ENCODE data around the gene EML4. TPM values are rescaled to one million over a fixed set of nuclear protein-coding genes. Genes with fewer than 3 reads are reported as not detected.

Gene EML4
- total and polyA plus RNA-seq, 2 of the 13 experiments (the other 11 are each of a cell fraction or from before 2014, with no cell fraction given) = 243 to 476 TPM

DNA sequence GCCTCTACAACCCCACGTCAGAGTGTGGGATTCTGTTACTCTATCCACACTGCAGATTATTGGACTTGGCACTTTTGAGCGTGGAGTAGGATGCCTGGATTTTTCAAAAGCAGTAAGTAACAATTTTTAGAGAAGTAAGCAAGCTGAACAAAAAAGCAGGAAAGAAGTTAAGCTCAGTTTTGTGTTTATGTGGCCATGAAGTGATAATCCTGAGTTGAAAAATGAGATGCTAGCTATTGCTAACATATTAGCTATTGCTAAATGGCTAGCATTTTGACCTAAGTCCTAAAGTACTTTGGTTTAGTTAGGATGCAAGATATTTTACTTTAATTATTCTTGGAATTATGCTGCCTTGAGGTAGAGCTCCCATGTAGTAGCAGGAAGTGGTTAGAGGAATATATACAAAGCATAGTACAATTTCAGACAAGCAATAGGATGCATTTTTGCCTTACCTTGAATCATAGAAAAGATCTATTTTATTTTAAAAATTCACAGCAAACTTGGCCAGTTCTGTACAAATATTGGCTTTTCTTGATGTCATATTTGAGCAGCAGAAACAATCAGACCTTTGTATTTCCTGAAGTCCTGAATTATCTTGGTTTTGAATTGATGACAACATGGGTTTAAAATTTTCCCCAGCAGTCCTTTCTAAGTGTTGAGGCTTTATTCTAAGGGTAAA lies 117.3 kb downstream of the EML4 start (continued):
- TF ChIP-seq, protein P1, sequence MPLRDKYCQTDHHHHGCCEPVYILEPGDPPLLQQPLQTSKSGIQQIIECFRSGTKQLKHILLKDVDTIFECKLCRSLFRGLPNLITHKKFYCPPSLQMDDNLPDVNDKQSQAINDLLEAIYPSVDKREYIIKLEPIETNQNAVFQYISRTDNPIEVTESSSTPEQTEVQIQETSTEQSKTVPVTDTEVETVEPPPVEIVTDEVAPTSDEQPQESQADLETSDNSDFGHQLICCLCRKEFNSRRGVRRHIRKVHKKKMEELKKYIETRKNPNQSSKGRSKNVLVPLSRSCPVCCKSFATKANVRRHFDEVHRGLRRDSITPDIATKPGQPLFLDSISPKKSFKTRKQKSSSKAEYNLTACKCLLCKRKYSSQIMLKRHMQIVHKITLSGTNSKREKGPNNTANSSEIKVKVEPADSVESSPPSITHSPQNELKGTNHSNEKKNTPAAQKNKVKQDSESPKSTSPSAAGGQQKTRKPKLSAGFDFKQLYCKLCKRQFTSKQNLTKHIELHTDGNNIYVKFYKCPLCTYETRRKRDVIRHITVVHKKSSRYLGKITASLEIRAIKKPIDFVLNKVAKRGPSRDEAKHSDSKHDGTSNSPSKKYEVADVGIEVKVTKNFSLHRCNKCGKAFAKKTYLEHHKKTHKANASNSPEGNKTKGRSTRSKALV (CRISPR knock-in tag; IDR thresholded peaks at IDR 0.05) = no peak
- TF ChIP-seq ZNF230 (CRISPR knock-in tag; IDR thresholded peaks at IDR 0.05) (no peak), RBAK (CRISPR knock-in tag; IDR thresholded peaks at IDR 0.05) (no peak), FOXA1 (IDR thresholded peaks at IDR 0.05) (no peak), FOXA1 (CRISPR knock-in tag; IDR thresholded peaks at IDR 0.05) (0 out of 2 replicates have a peak, but pooled peaks have one; percentile 12), ZNF124 (CRISPR knock-in tag; IDR thresholded peaks at IDR 0.05) (peak; percentile 37; the same call in 1 of the 2 replicates), KLF13 (CRISPR knock-in tag; IDR thresholded peaks at IDR 0.05) (no peak), ZNF382 (CRISPR knock-in tag; IDR thresholded peaks at IDR 0.05; ENCODE audit: borderline replicate concordance) (no peak), MBD4 (IDR thresholded peaks at IDR 0.05; ENCODE audit: borderline replicate concordance, low read length) (0 out of 2 replicates have a peak, but pooled peaks have one; percentile 18), MLLT10 (CRISPR knock-in tag; IDR thresholded peaks at IDR 0.05) (no peak), RAD51 (IDR thresholded peaks at IDR 0.05; ENCODE audit: borderline replicate concordance) (no peak), FOXA3 (CRISPR knock-in tag; IDR thresholded peaks at IDR 0.05) (peak; percentile 36; the same call in 1 of the 2 replicates), ZNF879 (CRISPR knock-in tag; IDR thresholded peaks at IDR 0.05) (no peak), SOX6 (IDR thresholded peaks at IDR 0.05) (no peak), SOX6 (CRISPR knock-in tag; IDR thresholded peaks at IDR 0.05) (no peak; the same call in 1 of the 2 replicates), ZMYM2 (CRISPR knock-in tag; IDR thresholded peaks at IDR 0.05) (no peak), KLF11 (CRISPR knock-in tag; IDR thresholded peaks at IDR 0.05) (0 out of 2 replicates have a peak, but pooled peaks have one; percentile 28)
- TF ChIP-seq, protein P2, sequence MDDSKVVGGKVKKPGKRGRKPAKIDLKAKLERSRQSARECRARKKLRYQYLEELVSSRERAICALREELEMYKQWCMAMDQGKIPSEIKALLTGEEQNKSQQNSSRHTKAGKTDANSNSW (CRISPR knock-in tag; IDR thresholded peaks at IDR 0.05; ENCODE audit: borderline replicate concordance) = no peak
- TF ChIP-seq, protein P3, sequence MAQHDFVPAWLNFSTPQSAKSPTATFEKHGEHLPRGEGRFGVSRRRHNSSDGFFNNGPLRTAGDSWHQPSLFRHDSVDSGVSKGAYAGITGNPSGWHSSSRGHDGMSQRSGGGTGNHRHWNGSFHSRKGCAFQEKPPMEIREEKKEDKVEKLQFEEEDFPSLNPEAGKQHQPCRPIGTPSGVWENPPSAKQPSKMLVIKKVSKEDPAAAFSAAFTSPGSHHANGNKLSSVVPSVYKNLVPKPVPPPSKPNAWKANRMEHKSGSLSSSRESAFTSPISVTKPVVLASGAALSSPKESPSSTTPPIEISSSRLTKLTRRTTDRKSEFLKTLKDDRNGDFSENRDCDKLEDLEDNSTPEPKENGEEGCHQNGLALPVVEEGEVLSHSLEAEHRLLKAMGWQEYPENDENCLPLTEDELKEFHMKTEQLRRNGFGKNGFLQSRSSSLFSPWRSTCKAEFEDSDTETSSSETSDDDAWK (CRISPR knock-in tag; IDR thresholded peaks at IDR 0.05) = no peak
- TF ChIP-seq, protein P4, sequence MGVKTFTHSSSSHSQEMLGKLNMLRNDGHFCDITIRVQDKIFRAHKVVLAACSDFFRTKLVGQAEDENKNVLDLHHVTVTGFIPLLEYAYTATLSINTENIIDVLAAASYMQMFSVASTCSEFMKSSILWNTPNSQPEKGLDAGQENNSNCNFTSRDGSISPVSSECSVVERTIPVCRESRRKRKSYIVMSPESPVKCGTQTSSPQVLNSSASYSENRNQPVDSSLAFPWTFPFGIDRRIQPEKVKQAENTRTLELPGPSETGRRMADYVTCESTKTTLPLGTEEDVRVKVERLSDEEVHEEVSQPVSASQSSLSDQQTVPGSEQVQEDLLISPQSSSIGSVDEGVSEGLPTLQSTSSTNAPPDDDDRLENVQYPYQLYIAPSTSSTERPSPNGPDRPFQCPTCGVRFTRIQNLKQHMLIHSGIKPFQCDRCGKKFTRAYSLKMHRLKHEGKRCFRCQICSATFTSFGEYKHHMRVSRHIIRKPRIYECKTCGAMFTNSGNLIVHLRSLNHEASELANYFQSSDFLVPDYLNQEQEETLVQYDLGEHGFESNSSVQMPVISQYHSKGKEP (CRISPR knock-in tag; IDR thresholded peaks at IDR 0.05) = no peak
- TF ChIP-seq, protein P5, sequence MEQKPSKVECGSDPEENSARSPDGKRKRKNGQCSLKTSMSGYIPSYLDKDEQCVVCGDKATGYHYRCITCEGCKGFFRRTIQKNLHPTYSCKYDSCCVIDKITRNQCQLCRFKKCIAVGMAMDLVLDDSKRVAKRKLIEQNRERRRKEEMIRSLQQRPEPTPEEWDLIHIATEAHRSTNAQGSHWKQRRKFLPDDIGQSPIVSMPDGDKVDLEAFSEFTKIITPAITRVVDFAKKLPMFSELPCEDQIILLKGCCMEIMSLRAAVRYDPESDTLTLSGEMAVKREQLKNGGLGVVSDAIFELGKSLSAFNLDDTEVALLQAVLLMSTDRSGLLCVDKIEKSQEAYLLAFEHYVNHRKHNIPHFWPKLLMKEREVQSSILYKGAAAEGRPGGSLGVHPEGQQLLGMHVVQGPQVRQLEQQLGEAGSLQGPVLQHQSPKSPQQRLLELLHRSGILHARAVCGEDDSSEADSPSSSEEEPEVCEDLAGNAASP (CRISPR knock-in tag; IDR thresholded peaks at IDR 0.05; ENCODE audit: borderline replicate concordance) = 0 out of 2 replicates have a peak, but pooled peaks have one; percentile 24
- TF ChIP-seq, protein P6, sequence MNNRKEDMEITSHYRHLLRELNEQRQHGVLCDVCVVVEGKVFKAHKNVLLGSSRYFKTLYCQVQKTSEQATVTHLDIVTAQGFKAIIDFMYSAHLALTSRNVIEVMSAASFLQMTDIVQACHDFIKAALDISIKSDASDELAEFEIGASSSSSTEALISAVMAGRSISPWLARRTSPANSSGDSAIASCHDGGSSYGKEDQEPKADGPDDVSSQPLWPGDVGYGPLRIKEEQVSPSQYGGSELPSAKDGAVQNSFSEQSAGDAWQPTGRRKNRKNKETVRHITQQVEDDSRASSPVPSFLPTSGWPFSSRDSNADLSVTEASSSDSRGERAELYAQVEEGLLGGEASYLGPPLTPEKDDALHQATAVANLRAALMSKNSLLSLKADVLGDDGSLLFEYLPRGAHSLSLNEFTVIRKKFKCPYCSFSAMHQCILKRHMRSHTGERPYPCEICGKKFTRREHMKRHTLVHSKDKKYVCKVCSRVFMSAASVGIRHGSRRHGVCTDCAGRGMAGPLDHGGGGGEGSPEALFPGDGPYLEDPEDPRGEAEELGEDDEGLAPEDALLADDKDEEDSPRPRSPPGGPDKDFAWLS (CRISPR knock-in tag; IDR thresholded peaks at IDR 0.05; ENCODE audit: borderline replicate concordance) = no peak

Data from HepG2 (cell line).